A549 (cell line): Measurements from ENCODE around the gene SYT6. TPM values are rescaled to one million over a fixed set of nuclear protein-coding genes. Genes with fewer than 3 reads are reported as not detected.

ENCODE experiments used
- ATAC-seq, 2 experiments: fragments of 200-7000 bp in 1 of 2; fragments of >200 bp in 1 of 2; cut with Nextera tagmentation in 1 of 2; cut with Tn5 transposase in 1 of 2; 3 replicates each; pipeline versions ENCODE4 v1.8.0 to v1.9.1; 2018 to 2020; ENCODE audit warnings: mild to moderate bottlenecking in 1 of 2, moderate library complexity in 1 of 2
- CTCF ChIA-PET: fragments of 300-600 bp; sonication (Branson Sonifier 250); formaldehyde crosslinking; extraction: SDS; loops from one replicate; lab custom pipeline; 2021; ENCODE audit warnings: antibody characterized with exemption, inconsistent platforms; lab: Yijun Ruan, JAX
- POLR2A ChIA-PET: fragments of 350-600 bp; formaldehyde crosslinking; extraction: SDS; loops from one replicate; lab custom pipeline; 2021; ENCODE audit warnings: antibody characterized with exemption, inconsistent platforms; lab: Yijun Ruan, JAX
- DNase-seq, 2 experiments: peaks; one replicate each; pipeline versions ENCODE4 v3.0.0 to v3.0.0-alpha.2; 2011 to 2016; ENCODE audit warnings: low read depth in 1 of 2, low spot score in 1 of 2
- FAIRE-seq: peaks from 2 replicates; lab custom pipeline; 2011; peaks lifted over from hg19 to GRCh38; lab: Jason Lieb, UNC
- H3K27ac ChIP-seq, 2 experiments: fragments of >200 bp; sonication (Bioruptor Twin); formaldehyde crosslinking; 3 replicates each; pipeline ENCODE4 v1.5.1; 2016 to 2017
- H3K4me1 ChIP-seq: fragments of >200 bp; sonication (Bioruptor Twin); formaldehyde crosslinking; 3 replicates; pipeline ENCODE4 v1.6.1; 2016
- H3K4me2 ChIP-seq: fragments of >200 bp; sonication (Bioruptor Twin); formaldehyde crosslinking; 3 replicates; pipeline ENCODE4 v1.6.1; 2016
- H3K4me3 ChIP-seq: fragments of >200 bp; sonication (Bioruptor Twin); formaldehyde crosslinking; 3 replicates; pipeline ENCODE4 v1.5.1; 2016
- H3K9me3 ChIP-seq: fragments of >200 bp; sonication (Bioruptor Twin); formaldehyde crosslinking; 3 replicates; pipeline ENCODE4 v1.6.1; 2016
- CEBPB ChIP-seq, 2 experiments: fragments of >200 bp in 1 of 2; sonication (Bioruptor Twin) in 1 of 2; formaldehyde crosslinking in 1 of 2; IDR thresholded peaks; 2 replicates each; pipeline ENCODE4 v1.6.1; 2012 to 2016
- CHD2 ChIP-seq: fragments of 150-350 bp; IDR thresholded peaks from 2 replicates; pipeline ENCODE4 v1.6.1; 2014; ENCODE audit warnings: low read length; ENCODE audit not compliant: partially characterized antibody
- CTCF ChIP-seq: fragments of >200 bp; sonication (Bioruptor Twin); formaldehyde crosslinking; IDR thresholded peaks from 3 replicates; pipeline ENCODE4 v1.5.1; 2016
- E2F6 ChIP-seq: IDR thresholded peaks from 2 replicates; pipeline ENCODE4 v1.6.1; 2012; ENCODE audit warnings: low read depth, borderline replicate concordance
- EHF ChIP-seq: fragments of 250-450 bp; sonication (Bioruptor Pico); IDR thresholded peaks from 2 replicates; pipeline ENCODE4 v1.5.0; 2020; ENCODE audit warnings: mild to moderate bottlenecking
- EHMT2 ChIP-seq: fragments of 200-600 bp; sonication (generic); IDR thresholded peaks from 2 replicates; pipeline ENCODE4 v1.6.1; 2016; ENCODE audit warnings: antibody characterized with exemption, low read depth, mild to moderate bottlenecking, moderate library complexity
- HMGXB4 ChIP-seq: fragments of 250-450 bp; sonication (Bioruptor Pico); IDR thresholded peaks from 2 replicates; pipeline ENCODE4 v1.5.0; 2021; ENCODE audit warnings: mild to moderate bottlenecking, moderate library complexity, borderline replicate concordance
- HOXB13 ChIP-seq: fragments of 250-450 bp; sonication (Bioruptor Pico); IDR thresholded peaks from 2 replicates; pipeline ENCODE4 v1.5.0; 2020; ENCODE audit warnings: low read depth, mild to moderate bottlenecking, moderate library complexity
- KDM1A ChIP-seq: fragments of 200-600 bp; sonication (generic); IDR thresholded peaks from 2 replicates; pipeline ENCODE4 v1.6.1; 2016; ENCODE audit warnings: low read depth, mild to moderate bottlenecking
- PBX3 ChIP-seq: IDR thresholded peaks from 2 replicates; pipeline ENCODE4 v1.6.1; 2012
- POLR2A ChIP-seq: IDR thresholded peaks from 2 replicates; pipeline ENCODE4 v1.6.1; 2012; ENCODE audit warnings: mild to moderate bottlenecking, low read length
- POLR2AphosphoS2 ChIP-seq: conservative IDR thresholded peaks from 2 replicates; pipeline ENCODE4 v1.6.1; 2012; ENCODE audit warnings: low read length, improper control_type of control experiment, inconsistent platforms
- RARB ChIP-seq: fragments of 250-450 bp; sonication (Bioruptor Pico); IDR thresholded peaks from 2 replicates; pipeline ENCODE4 v1.8.0; 2021; ENCODE audit warnings: mild to moderate bottlenecking, moderate library complexity
- RCOR1 ChIP-seq: fragments of 150-350 bp; IDR thresholded peaks from 2 replicates; pipeline ENCODE4 v1.6.1; 2014; ENCODE audit warnings: antibody characterized with exemption, low read length, low read depth
- REST ChIP-seq: fragments of 200-600 bp; sonication (generic); IDR thresholded peaks from 2 replicates; pipeline ENCODE4 v1.6.1; 2016; ENCODE audit warnings: antibody characterized with exemption, mild to moderate bottlenecking, moderate library complexity
- SREBF2 ChIP-seq: fragments of 450-650 bp; IDR thresholded peaks from 2 replicates; pipeline ENCODE4 v1.6.1; 2014; ENCODE audit warnings: mild to moderate bottlenecking, moderate library complexity
- ZFP36 ChIP-seq: fragments of 450-650 bp; IDR thresholded peaks from 2 replicates; pipeline ENCODE4 v1.6.1; 2014; ENCODE audit warnings: borderline replicate concordance; ENCODE audit not compliant: partially characterized antibody
- WGBS: methylation state at CpG from one replicate; pipeline ENCODE4 v1.1.6; 2017; ENCODE audit errors: missing lambda C conversion rate; 5-methylcytosine and 5-hydroxymethylcytosine counted together
- polyA plus RNA-seq, 4 experiments: library from polyadenylated mRNA; depleted of rRNA in 3 of 4; stranded (reverse); fragments of >200 nt; fragmentation: RNase III in 1 of 4; extraction: RNeasy Plus Mini Kit Qiagen cat#74134 plus additional on column Dnase treatment in 1 of 4; gene quantifications; 2 replicates in 3 of 4; 3 replicates in 1 of 4; pipeline ENCODE4 v1.2.3, GENCODE V29; 2011 to 2017

Gene SYT6
- polyA plus RNA-seq, 2 of the 4 experiments (the other 2 are of a cell fraction), result 0.57 to 1.1 TPM

- no peak overlapping the region for H3K4me3 ChIP-seq
- WGBS, result 27% methylated on average over 3 of the region's 3 CpGs
- no peak for DNase-seq
- CTCF ChIA-PET, result no interaction called here
- POLR2A ChIA-PET, result no interaction called here
- no peaks in the 10 kb centered on the region for H3K4me1 ChIP-seq
- no peaks in the 10 kb centered on the region for H3K9me3 ChIP-seq
- no peak for ATAC-seq
- H3K27ac ChIP-seq, result no peak overlapping the region
- TF ChIP-seq KDM1A, result no peak
- no peak for TF ChIP-seq REST
- no peak for TF ChIP-seq POLR2A
- no peak overlapping the region for H3K4me2 ChIP-seq
- no peak for FAIRE-seq
Measured at GRCh38 chr1:114104949-114105348, 48.7 kb downstream of the SYT6 start.

- WGBS, result 35% methylated on average over 2 of the region's 2 CpGs
- Histone ChIP-seq H3K4me2 (no peak overlapping the region), H3K9me3 (no peaks in the 10 kb centered on the region), H3K27ac (no peak overlapping the region), H3K4me3 (no peak overlapping the region), H3K4me1 (no peaks in the 10 kb centered on the region)
- ChIA-PET CTCF (no interaction called here), POLR2A (no interaction called here)
- FAIRE-seq, result no peak
- ATAC-seq, result no peak
- no peak for DNase-seq
- TF ChIP-seq RARB, result no peak
- TF ChIP-seq KDM1A, result no peak
- TF ChIP-seq HMGXB4, result no peak
- TF ChIP-seq SREBF2, result no peak
- no peak for TF ChIP-seq POLR2AphosphoS2
- TF ChIP-seq ZFP36, result no peak
Measured at GRCh38 chr1:114103992-114104391, 49.7 kb downstream of the SYT6 start.

- no peak overlapping the region for H3K4me3 ChIP-seq
- H3K4me2 ChIP-seq, result no peak overlapping the region
- ATAC-seq, result no peak
- no peaks in the 10 kb centered on the region for H3K9me3 ChIP-seq
- ChIA-PET POLR2A (no interaction called here), CTCF (interaction anchor here (0.8 to 1.2 kb wide), 2 partner anchors 51 to 181 kb away, joined by 4 read pairs; no protein-coding TSS in a partner anchor)
- 82% methylated on average over 2 of the region's 2 CpGs for WGBS
- H3K27ac ChIP-seq, result no peak overlapping the region
- H3K4me1 ChIP-seq, result no peaks in the 10 kb centered on the region
- no peak for TF ChIP-seq EHMT2
- no peak for TF ChIP-seq HOXB13 (CRISPR knock-in tag)
- no peak for TF ChIP-seq E2F6
- no peak for TF ChIP-seq PBX3
- TF ChIP-seq RCOR1, result no peak
- no peak for TF ChIP-seq CEBPB (IDR thresholded peaks at IDR 0.05)
- TF ChIP-seq EHF (CRISPR knock-in tag), result no peak
- no peak for TF ChIP-seq CHD2
- TF ChIP-seq CTCF, result no peak
- DNase-seq, result no peak
- no peak for FAIRE-seq
Measured at GRCh38 chr1:114102136-114102535, 51.5 kb downstream of the SYT6 start.
